ENCODE results near the gene KSR1. TPM values are rescaled to one million over a fixed set of nuclear protein-coding genes. Genes with fewer than 3 reads are reported as not detected.

The KSR1 gene
- total and polyA plus RNA-seq, 2 donors (not counting 1 experiment from before 2014, with no cell fraction given), result 5.3 to 10.1 TPM

DNA sequence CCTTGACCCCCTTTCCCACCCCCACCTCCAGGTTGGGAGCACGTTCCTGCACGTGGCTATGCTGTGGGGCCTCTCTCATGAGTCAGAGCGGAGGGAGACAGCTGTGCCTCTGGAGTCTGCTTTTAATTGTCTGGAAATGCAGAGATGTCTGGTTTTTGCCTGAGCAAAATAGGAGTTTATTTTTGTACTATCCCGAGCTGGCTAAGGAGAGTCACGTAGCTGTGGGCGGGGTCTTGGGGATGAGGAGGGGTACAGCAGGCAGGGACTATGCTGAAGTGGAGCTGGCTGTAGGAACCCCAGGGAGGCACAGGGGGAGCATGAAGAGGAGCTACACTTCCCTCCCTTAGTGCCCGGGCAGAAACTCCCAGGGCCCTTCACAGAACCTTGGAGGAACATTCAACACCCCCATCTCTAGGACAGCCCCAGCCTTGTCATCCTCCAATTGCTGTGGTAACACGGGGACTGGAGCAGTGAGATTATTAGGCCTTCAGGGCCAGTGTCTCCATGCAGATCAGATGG, 130.0 kb downstream of the KSR1 start:
- no peaks in the 10 kb centered on the region for H4K20me1 ChIP-seq (ENCODE audit: control insufficient read depth, extremely low read depth, insufficient read depth, low read length)
- no peaks in the 10 kb centered on the region for H3K27me3 ChIP-seq (ENCODE audit: control insufficient read depth, insufficient read depth, low read length)
- TF ChIP-seq, protein P1, sequence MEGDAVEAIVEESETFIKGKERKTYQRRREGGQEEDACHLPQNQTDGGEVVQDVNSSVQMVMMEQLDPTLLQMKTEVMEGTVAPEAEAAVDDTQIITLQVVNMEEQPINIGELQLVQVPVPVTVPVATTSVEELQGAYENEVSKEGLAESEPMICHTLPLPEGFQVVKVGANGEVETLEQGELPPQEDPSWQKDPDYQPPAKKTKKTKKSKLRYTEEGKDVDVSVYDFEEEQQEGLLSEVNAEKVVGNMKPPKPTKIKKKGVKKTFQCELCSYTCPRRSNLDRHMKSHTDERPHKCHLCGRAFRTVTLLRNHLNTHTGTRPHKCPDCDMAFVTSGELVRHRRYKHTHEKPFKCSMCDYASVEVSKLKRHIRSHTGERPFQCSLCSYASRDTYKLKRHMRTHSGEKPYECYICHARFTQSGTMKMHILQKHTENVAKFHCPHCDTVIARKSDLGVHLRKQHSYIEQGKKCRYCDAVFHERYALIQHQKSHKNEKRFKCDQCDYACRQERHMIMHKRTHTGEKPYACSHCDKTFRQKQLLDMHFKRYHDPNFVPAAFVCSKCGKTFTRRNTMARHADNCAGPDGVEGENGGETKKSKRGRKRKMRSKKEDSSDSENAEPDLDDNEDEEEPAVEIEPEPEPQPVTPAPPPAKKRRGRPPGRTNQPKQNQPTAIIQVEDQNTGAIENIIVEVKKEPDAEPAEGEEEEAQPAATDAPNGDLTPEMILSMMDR (conservative IDR thresholded peaks at IDR 0.05 in 1 of 2, IDR thresholded peaks at IDR 0.05 in 1 of 2; ENCODE audit: low read depth in 1 of 2, low read length in 2 of 2), result no peak
- TF ChIP-seq EZH2 (IDR thresholded peaks at IDR 0.05; ENCODE audit: low read length, missing control alignments), result no peak
- no peaks in the 10 kb centered on the region for H3K9me3 ChIP-seq (ENCODE audit: control insufficient read depth, insufficient read depth, low read depth, low read length)
- no peaks in the 10 kb centered on the region for H3K36me3 ChIP-seq (ENCODE audit: control insufficient read depth, insufficient read depth, low read length)
- H3K27ac ChIP-seq (ENCODE audit: insufficient read depth, low read length), result no peak overlapping the region
- no peak overlapping the region for H2AFZ ChIP-seq (ENCODE audit: low read length)
- H3K4me2 ChIP-seq (ENCODE audit: extremely low read depth, insufficient read depth, low read length), result no peak overlapping the region
- DNase-seq (ENCODE audit: low read depth in 2 of 2), result peak in 1 of 2 donors; percentile 89
- no peak overlapping the region for H3K9ac ChIP-seq (ENCODE audit: insufficient read depth, low read length)
- H3K4me3 ChIP-seq (replicated peaks in 1 of 4; ENCODE audit: control extremely low read depth in 1 of 4, insufficient read depth in 1 of 4, low read depth in 3 of 4, low read length in 4 of 4), result no peak overlapping the region
- H3K79me2 ChIP-seq (ENCODE audit: control insufficient read depth, insufficient read depth, low read length), result no peaks in the 10 kb centered on the region
- H3K4me1 ChIP-seq (ENCODE audit: control insufficient read depth, extremely low read depth, insufficient read depth, low read length), result no peaks in the 10 kb centered on the region

DNA sequence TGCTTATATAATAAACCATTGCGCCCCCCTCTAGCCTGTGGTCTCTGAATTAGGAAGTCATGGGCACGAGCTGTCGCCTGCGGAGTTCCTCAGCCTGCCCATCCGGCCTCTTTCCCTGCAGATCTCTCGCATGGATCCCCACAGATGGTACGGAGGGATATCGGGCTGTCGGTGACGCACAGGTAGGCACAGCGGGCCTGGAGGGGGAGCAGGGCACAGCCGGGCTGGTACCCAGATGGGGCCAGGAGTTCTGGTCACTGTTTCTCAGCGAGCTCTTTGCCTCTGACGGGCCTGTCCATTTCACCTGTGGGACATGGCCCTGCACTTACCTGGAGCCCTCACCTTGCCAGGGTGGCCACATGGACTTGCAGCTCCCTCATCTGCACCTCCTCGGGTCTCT, 132.1 kb downstream of the KSR1 start:
- H3K36me3 ChIP-seq (ENCODE audit: control insufficient read depth, insufficient read depth, low read length), result no peaks in the 10 kb centered on the region
- H4K20me1 ChIP-seq (ENCODE audit: control insufficient read depth, extremely low read depth, insufficient read depth, low read length), result no peaks in the 10 kb centered on the region
- TF ChIP-seq EZH2 (IDR thresholded peaks at IDR 0.05; ENCODE audit: low read length, missing control alignments), result no peak
- TF ChIP-seq, protein P1 (conservative IDR thresholded peaks at IDR 0.05 in 1 of 2, IDR thresholded peaks at IDR 0.05 in 1 of 2; ENCODE audit: low read depth in 1 of 2, low read length in 2 of 2), result no peak

DNA sequence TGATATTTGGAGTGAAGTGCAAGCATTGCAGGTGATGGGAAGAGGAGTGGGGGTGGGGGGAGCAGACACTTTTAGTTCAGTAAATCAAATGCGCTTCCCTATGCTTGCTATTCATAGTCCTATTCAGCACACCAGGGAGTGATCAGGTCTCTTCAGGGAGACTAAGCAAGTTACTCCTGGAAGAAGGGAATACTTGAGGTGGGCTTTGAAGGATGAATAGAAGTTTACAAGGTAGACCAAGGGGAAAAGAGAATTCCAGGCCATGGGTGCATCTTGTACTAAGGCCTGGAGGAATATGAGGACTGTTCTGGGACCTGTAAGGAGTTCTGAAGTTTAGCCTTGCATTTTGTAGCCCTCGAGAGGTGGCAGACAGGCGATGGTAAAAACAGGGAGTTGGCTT, 134.6 kb downstream of the KSR1 start:
- H3K4me2 ChIP-seq (ENCODE audit: extremely low read depth, insufficient read depth, low read length), result no peak overlapping the region
- H3K36me3 ChIP-seq (ENCODE audit: control insufficient read depth, insufficient read depth, low read length), result peaks cover 1% of the 10 kb centered on the region
- H3K9me3 ChIP-seq (ENCODE audit: control insufficient read depth, insufficient read depth, low read depth, low read length), result no peaks in the 10 kb centered on the region
- DNase-seq (ENCODE audit: low read depth in 2 of 2), result no peak
- H3K4me1 ChIP-seq (ENCODE audit: control insufficient read depth, extremely low read depth, insufficient read depth, low read length), result no peaks in the 10 kb centered on the region
- TF ChIP-seq, protein P1 (conservative IDR thresholded peaks at IDR 0.05 in 1 of 2, IDR thresholded peaks at IDR 0.05 in 1 of 2; ENCODE audit: low read depth in 1 of 2, low read length in 2 of 2), result no peak
- no peak for TF ChIP-seq EZH2 (IDR thresholded peaks at IDR 0.05; ENCODE audit: low read length, missing control alignments)
- no peak overlapping the region for H3K9ac ChIP-seq (ENCODE audit: insufficient read depth, low read length)
- no peak overlapping the region for H3K27ac ChIP-seq (ENCODE audit: insufficient read depth, low read length)
- H3K79me2 ChIP-seq (ENCODE audit: control insufficient read depth, insufficient read depth, low read length), result no peaks in the 10 kb centered on the region
- H4K20me1 ChIP-seq (ENCODE audit: control insufficient read depth, extremely low read depth, insufficient read depth, low read length), result no peaks in the 10 kb centered on the region
- no peaks in the 10 kb centered on the region for H3K27me3 ChIP-seq (ENCODE audit: control insufficient read depth, insufficient read depth, low read length)
- no peak overlapping the region for H2AFZ ChIP-seq (ENCODE audit: low read length)
- H3K4me3 ChIP-seq (replicated peaks in 1 of 4; ENCODE audit: control extremely low read depth in 1 of 4, insufficient read depth in 1 of 4, low read depth in 3 of 4, low read length in 4 of 4), result no peak overlapping the region

More for the DNA sequence above, 132.1 kb downstream of the KSR1 start:
- Histone ChIP-seq H3K9me3 (ENCODE audit: control insufficient read depth, insufficient read depth, low read depth, low read length) (no peaks in the 10 kb centered on the region), H3K79me2 (ENCODE audit: control insufficient read depth, insufficient read depth, low read length) (no peaks in the 10 kb centered on the region), H3K4me3 (replicated peaks in 1 of 4; ENCODE audit: control extremely low read depth in 1 of 4, insufficient read depth in 1 of 4, low read depth in 3 of 4, low read length in 4 of 4) (no peak overlapping the region), H2AFZ (ENCODE audit: low read length) (no peak overlapping the region), H3K4me2 (ENCODE audit: extremely low read depth, insufficient read depth, low read length) (no peak overlapping the region), H3K4me1 (ENCODE audit: control insufficient read depth, extremely low read depth, insufficient read depth, low read length) (no peaks in the 10 kb centered on the region), H3K9ac (ENCODE audit: insufficient read depth, low read length) (no peak overlapping the region), H3K27me3 (ENCODE audit: control insufficient read depth, insufficient read depth, low read length) (no peaks in the 10 kb centered on the region), H3K27ac (ENCODE audit: insufficient read depth, low read length) (no peak overlapping the region)
- DNase-seq (ENCODE audit: low read depth in 2 of 2), result no peak
